Thoracic aorta (tissue), 2 donors: ENCODE results near the gene TNS4. TPM values are rescaled to one million over a fixed set of nuclear protein-coding genes. Genes with fewer than 3 reads are reported as not detected.
A peak's percentile ranks its signal among the peaks of the same experiment; 100 is the strongest.

Experiments
- ATAC-seq: fragments of 150-250 bp; one replicate; pipeline ENCODE4 v1.8.0; 2017; ENCODE audit warnings: low read depth; ENCODE audit not compliant: insufficient number of reproducible peaks, low FRiP score
- DNase-seq: peaks from one replicate; pipeline ENCODE4 v3.0.0-alpha.2; 2020; ENCODE audit warnings: low spot score
- H3K27ac ChIP-seq, 2 donors: fragments of 200-600 bp; sonication (generic); 1 replicate in 1 of 2; 2 replicates in 1 of 2; pipeline ENCODE4 v1.5.1; 2016; ENCODE audit warnings: mild to moderate bottlenecking in 2 of 2, moderate library complexity in 2 of 2
- H3K27me3 ChIP-seq: fragments of 200-600 bp; sonication (generic); replicated peaks from 2 replicates; pipeline ENCODE4 v1.6.0; 2016; ENCODE audit warnings: mild to moderate bottlenecking; ENCODE audit not compliant: insufficient read depth
- H3K36me3 ChIP-seq: fragments of 200-600 bp; sonication (generic); one replicate; pipeline ENCODE4 v1.5.1; 2016
- H3K4me1 ChIP-seq, 2 donors: fragments of 200-600 bp; sonication (generic); 1 replicate in 1 of 2; 2 replicates in 1 of 2; pipeline versions ENCODE4 v1.5.1 to v1.6.0; 2016; ENCODE audit warnings: low read depth in 2 of 2, mild to moderate bottlenecking in 1 of 2; ENCODE audit not compliant: control insufficient read depth in 1 of 2
- H3K4me3 ChIP-seq: fragments of 200-600 bp; sonication (generic); 2 replicates; pipeline ENCODE4 v1.5.1; 2016; ENCODE audit warnings: mild to moderate bottlenecking
- H3K9me3 ChIP-seq: fragments of 200-600 bp; sonication (generic); 2 replicates; pipeline ENCODE4 v1.5.1; 2016
- CTCF ChIP-seq: fragments of 200-600 bp; sonication (generic); IDR thresholded peaks from one replicate; pipeline ENCODE4 v1.5.1; 2019; ENCODE audit warnings: antibody characterized with exemption
- total RNA-seq, 2 donors: library from RNA; depleted of rRNA; stranded (reverse); fragments of >200 nt; gene quantifications; one replicate each; pipeline versions ENCODE4 v1.1.0 to v1.2.3, GENCODE V29; 2016

TNS4 gene
- total RNA-seq, 2 donors from 2014 or later: 0.14 to 0.78 TPM

DNA sequence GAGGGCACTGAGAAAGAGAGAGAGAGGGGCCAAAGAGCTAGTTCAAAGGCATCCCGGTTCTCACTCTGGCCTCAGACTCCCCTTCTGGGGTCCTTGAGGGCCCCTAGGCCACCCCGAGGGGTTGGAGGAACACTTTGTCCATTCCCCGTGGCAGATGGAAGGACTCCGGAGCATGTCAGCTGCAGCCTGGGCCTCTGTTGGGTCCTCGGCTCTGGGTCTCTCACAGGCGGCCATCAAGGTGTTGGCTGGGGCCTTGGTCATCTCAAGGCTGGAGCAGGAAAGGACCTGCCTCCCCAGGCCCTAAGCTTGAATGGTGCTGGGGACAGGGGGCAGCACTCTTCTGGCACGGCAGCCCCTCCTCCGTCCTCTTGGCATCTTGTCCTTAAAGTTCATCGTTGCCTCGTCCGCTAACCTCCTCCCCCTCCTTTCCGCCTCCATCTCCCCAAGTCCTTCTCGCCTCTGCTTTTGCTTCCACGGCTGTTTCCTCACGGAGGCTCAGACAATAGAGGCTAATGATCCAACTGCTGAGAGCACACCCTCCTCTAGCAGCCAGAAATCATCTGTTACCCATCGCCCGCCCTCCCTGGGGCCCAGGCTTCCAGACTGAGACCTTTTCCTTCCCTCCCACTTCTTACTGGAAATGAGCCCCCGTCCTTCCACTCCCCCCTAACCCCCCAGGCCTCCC lies 40.6 kb upstream of the TNS4 start:
- no peaks in the 10 kb centered on the region for H3K27me3 ChIP-seq
- TF ChIP-seq CTCF: no peak
- no peak overlapping the region for H3K4me3 ChIP-seq
- no peaks in the 10 kb centered on the region for H3K9me3 ChIP-seq
- peak; percentile 14 for ATAC-seq
- no peaks in the 10 kb centered on the region for H3K36me3 ChIP-seq
- H3K4me1 ChIP-seq: peaks cover 0 to 23% of the 10 kb centered on the region in 2 donors
- H3K27ac ChIP-seq: peak overlapping the region in 1 of 2 donors; percentile 64
- DNase-seq: no peak

GRCh38 chr17:40541060-40541872 lies 39.8 kb upstream of the TNS4 start:
- no peak for TF ChIP-seq CTCF
- Histone ChIP-seq H3K4me1 (peaks cover 0 to 30% of the 10 kb centered on the region in 2 donors), H3K4me3 (no peak overlapping the region), H3K27me3 (no peaks in the 10 kb centered on the region), H3K9me3 (no peaks in the 10 kb centered on the region), H3K36me3 (no peaks in the 10 kb centered on the region), H3K27ac (peak overlapping the region in 1 of 2 donors; percentile 64)
- ATAC-seq (no peak), DNase-seq (no peak)

DNA sequence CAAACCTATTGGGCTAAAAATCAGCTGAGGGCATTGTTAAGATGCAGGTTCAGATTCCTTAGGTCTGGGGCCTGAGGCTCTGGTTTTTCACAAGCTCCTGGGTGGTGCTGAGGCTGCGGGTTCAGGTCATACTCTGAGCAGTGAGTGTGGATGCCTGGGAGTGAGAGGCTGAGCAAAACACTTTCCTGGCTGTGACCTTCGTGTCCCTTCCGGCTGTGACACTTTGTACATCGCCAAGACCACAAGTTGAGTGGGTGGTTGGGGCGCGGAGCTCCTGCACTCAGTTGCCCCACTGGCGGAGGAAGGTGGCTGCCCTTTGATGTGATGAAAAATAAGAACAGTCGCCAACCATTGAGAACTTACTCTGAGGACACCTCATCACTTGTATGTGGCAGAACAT lies 39.0 kb upstream of the TNS4 start:
- no peaks in the 10 kb centered on the region for H3K27me3 ChIP-seq
- no peak overlapping the region for H3K27ac ChIP-seq
- H3K9me3 ChIP-seq: no peaks in the 10 kb centered on the region
- no peaks in the 10 kb centered on the region for H3K36me3 ChIP-seq
- TF ChIP-seq CTCF: no peak
- H3K4me3 ChIP-seq: no peak overlapping the region
- no peak for DNase-seq
- no peak for ATAC-seq
- H3K4me1 ChIP-seq: peaks cover 0 to 37% of the 10 kb centered on the region in 2 donors

- Histone ChIP-seq H3K27ac (no peak overlapping the region), H3K36me3 (no peaks in the 10 kb centered on the region), H3K27me3 (no peaks in the 10 kb centered on the region), H3K9me3 (no peaks in the 10 kb centered on the region), H3K4me3 (no peak overlapping the region), H3K4me1 (peaks cover 0 to 37% of the 10 kb centered on the region in 2 donors)
- no peak for DNase-seq
- no peak for TF ChIP-seq CTCF
- ATAC-seq: no peak
Observed at GRCh38 chr17:40539711-40540411, 38.4 kb upstream of the TNS4 start.
